HG03139 (cell line): Measurements from ENCODE around the gene BRCA1.
"Not testable (repeated sequence)": the region's sequence is repeated elsewhere in the genome, so short reads cannot be mapped to it uniquely, and the experiment has no call there.

Experiments used
- ATAC-seq: cut with Tn5 transposase; IDR thresholded peaks from one replicate; pipeline ENCODE4 v1.9.1; 2021; ENCODE audit not compliant: unreplicated experiment

Gene BRCA1

DNA sequence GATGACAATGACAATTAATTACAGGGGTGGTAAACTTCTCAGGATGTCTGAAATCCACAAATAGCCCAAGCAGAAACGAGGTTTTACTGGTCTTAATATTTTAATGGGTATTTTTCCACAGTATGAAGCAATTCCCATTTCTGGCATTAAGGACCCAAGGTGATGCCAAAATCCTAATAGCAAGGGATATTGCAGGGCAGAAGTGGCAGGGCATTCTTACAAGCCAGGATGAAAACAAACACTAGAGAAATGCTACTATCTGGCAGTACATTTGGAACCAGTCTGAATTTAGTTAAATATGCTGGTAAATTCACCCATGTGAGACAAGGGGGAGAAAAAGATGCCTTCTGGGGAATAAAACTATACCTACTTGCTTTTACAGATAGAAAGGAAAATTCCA, 54.9 kb downstream of the BRCA1 start:
- ATAC-seq: no peak

DNA sequence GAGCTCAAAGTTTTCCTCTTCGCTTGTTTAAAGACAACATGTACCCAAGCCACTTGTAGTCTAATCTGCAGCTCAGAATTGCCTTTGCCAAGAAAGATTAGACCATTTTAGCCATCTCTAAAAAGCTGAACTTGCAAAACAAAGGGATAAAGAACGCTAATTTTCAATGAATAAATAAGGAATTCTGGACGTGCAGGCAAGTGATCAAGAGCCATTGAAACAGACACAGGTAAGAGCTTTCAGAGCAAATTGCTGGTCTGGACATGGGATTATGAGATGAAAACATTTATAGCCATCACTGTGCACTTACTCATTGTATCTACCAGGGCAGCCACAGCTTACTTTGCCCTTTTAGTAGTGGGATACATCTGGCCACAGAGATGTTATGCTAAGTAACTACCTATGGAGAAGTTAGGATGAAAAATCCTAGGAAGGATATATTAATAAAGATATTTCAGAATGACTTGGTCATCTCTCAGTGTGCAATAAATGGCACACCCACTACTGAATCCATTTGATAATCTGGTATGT, 55.7 kb downstream of the BRCA1 start:
- no peak for ATAC-seq

DNA sequence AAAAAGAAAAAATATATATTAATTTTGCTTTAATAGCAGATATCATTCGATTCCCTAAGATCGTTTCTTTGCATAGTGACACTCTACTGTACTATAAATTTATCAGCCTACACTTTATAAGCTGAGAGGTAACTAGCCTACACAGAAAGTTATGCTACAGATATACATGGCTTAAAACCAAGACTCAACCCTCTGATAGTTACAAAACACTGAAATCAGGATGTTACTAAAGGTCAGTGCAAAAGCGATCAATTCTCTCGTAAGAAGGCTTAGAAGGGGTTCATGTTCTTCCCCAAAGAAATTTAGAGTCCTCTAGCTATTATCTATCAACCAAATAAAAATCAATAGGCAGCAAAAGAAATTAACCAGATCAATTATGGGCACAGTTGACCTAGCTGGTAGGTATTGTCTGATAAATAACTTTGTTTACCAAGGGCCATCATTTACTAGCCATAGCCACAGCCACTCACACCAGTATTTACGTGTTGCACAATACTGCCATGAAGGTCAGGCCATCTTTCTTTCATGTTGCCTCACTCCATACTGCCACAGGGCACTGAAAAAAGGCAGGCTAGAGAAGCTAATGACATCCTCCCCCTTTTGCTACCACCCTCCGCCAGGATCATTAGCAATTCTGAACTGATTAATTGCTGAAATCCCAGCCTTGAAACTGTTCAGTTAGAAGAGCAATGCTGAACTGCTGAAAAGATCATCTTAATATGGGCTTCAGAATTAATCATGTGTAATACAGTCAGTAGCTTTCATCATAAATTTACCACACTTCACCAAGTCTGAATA, 56.4 kb downstream of the BRCA1 start:
- no peak for ATAC-seq

DNA sequence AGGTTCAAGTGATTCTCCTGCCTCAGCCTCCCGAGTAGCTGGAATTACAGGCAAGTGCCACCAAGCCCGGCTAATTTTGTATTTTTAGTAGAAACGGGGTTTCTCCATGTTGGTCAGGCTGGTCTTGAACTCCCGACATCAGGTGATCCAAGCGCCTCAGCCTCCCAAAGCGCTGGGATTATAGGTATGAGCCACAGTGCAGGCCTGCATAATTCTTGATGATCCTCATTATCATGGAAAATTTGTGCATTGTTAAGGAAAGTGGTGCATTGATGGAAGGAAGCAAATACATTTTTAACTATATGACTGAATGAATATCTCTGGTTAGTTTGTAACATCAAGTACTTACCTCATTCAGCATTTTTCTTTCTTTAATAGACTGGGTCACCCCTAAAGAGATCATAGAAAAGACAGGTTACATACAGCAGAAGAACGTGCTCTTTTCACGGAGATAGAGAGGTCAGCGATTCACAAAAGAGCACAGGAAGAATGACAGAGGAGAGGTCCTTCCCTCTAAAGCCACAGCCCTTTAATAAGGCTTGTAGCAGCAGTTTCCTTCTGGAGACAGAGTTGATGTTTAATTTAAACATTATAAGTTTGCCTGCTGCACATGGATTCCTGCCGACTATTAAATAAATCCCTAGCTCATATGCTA, 62.1 kb downstream of the BRCA1 start:
- ATAC-seq: no peak

DNA sequence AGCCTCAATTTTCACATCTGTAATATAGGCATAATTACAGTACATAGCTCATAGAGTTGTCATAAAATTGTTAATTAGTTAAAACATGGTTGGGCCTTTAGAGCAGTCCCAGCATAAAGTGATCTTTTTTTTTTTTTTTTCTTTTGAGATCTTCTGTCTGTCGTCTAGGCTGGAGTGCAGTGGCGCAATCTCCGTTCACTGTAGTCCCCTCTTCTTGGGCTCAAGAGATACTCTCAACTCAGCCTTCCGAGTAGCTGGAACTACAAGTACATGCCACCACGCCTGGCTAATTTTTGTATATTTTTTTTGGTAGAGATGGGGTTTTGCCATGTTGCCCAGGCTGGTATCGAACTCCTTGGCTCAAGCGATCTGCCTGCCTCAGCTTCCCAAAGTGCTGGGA, 69.1 kb downstream of the BRCA1 start:
- ATAC-seq: no peak

DNA sequence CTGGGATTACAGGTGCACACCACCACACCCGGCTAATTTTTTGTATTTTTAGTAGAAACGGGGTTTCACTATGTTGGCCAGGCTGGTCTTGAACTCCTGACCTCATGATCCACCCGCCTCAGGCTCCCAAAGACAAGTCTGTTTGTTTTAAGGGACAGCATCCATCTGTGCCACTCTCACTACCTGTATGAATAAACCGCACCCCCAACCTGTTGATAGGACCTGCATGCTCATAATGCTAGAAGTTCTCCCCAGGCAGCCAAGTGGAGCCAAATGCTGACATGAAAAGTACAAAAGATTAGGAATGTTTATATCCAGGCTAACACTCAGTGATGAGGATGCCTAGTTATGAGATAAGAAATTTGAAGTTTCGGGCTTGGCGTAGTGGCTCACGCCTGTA, 72.2 kb downstream of the BRCA1 start:
- ATAC-seq: not testable (repeated sequence)

DNA sequence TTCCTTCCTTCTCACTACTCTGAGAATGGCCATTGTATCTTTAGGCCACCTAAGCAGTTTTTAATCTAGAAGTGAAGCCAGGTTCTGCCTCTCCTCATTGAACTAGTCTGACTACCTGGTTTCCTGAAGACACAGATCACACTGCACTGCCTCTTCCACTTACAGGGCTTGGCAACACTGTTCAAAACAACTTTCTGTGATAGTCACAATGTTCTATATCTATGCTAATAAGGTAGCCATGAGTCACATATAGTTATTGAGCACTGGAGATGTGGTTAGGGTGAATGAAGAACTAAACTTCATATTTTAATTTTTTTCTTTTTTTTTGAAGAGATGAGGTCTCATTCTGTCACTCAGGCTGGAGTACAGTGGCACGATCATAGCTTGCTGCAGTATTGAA, 73.2 kb downstream of the BRCA1 start:
- no peak for ATAC-seq

DNA sequence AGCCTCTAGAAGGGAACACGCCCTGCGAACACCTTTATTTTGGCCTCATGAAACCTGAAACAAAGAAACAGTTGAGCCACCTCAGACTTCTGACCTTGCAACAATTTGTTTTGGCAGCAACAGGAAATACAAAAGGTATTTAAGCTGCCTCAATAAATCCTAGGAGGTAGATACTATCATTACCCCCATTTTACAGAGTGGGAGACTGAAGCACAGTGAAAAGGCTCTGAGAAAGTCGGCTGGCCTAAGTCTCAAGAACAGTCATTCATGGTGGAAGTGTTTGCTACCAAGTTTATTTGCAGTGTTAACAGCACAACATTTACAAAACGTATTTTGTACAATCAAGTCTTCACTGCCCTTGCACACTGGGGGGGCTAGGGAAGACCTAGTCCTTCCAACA, 81.1 kb downstream of the BRCA1 start:
- ATAC-seq: no peak

DNA sequence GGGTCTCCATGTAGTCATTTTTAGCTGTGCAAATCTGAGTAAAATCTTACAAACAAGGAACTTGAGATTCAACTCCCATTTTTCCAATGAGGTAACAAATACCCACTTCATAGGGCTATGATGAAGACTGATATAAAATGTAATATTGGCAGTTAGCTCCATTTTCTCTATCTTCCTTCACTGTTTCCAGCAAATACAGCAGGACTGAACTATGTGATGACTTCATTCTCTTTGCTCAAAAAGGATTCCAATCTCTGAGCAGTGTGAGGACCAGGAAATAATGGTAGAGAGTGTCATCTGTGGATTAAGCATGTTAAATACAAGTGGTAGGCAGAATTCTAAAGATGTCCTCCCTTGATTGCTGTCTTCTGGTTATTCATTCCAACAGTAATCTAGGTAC, 81.9 kb downstream of the BRCA1 start:
- ATAC-seq: no peak

DNA sequence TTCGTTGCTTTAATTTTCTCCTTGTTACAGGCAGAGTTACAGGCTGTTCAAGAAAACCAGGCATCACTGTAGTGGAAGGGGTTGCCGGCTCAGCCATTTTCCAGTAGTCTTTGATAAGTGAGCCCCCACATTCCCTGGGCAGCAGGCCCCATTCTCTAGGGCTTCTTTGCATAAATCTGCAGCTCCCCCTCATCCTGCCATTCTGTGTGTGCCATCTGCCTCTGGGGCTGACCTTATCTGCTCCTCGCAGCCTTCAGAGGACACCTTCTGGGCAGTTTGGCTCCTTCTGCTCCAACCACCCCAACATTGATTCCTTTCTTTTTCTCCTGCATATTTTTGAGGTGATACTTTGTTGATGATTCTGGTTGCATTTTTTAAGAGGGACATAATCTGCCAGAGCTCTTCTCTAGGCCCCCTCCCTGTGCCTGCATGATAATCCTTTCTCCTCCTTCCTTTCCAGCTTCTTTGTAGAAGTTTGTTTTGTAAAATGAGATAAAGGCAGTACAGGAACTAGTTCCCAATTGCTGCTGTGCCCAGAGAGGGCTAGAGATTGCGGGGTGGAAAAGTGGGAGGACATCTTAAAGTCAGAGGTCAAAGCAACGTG, 83.0 kb downstream of the BRCA1 start:
- no peak for ATAC-seq

DNA sequence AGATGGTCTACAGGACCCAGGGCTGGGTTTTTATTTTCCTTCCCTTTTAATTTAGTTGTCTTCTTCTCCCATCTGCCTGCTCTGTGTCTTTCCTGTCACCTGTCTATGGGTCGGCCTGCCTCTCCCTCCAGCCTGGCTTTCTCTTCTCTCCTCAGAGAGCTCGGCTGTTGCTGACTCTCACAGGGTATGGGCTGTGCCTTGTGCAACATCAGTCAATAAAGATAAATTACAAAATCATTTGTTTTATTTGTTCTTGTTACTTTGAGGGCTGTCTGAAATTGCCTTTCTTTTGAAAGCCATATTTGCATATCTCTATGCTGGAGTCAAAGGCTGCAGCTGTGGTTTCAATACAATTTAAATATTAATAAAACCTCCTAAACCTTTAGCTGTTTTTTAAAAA, 84.5 kb downstream of the BRCA1 start:
- ATAC-seq: no peak

DNA sequence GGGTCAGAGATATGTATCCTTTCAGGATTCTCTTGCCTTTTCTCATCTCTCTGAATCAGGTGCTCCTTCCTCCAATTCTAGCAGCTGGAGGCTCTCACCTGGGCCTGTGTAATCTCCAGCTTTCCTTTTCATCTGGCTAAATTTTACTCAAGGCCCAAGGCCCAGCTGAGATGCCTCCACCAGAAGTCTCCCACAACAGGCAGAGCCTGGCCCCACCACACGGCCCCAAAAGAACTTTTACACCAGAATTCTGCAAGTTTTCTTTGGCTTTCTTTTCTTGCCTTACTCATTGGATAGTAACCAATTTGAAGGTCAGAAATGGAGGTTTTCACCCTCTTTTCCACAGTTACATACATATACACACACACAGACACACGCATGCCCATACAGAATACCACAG, 85.5 kb downstream of the BRCA1 start:
- no peak for ATAC-seq

DNA sequence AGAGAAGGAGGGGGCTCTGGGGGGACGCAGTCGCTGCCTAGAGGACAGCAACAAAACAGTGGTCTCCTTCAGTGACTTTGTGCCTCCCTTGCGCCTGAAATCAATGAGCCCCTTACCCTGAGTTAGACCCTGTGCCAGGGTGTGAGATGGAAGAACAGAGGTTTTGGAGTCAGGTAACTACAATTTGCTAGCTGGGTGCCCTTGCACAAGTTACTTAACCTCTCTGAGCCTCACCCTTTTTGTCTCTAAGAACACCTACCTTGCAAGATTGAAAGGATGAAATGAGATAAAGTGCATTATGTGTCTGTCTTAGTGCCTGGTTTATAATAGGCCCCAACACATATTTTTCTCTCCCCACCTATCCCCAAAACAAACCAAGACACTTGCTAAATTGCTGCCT, 90.3 kb downstream of the BRCA1 start:
- ATAC-seq: no peak

DNA sequence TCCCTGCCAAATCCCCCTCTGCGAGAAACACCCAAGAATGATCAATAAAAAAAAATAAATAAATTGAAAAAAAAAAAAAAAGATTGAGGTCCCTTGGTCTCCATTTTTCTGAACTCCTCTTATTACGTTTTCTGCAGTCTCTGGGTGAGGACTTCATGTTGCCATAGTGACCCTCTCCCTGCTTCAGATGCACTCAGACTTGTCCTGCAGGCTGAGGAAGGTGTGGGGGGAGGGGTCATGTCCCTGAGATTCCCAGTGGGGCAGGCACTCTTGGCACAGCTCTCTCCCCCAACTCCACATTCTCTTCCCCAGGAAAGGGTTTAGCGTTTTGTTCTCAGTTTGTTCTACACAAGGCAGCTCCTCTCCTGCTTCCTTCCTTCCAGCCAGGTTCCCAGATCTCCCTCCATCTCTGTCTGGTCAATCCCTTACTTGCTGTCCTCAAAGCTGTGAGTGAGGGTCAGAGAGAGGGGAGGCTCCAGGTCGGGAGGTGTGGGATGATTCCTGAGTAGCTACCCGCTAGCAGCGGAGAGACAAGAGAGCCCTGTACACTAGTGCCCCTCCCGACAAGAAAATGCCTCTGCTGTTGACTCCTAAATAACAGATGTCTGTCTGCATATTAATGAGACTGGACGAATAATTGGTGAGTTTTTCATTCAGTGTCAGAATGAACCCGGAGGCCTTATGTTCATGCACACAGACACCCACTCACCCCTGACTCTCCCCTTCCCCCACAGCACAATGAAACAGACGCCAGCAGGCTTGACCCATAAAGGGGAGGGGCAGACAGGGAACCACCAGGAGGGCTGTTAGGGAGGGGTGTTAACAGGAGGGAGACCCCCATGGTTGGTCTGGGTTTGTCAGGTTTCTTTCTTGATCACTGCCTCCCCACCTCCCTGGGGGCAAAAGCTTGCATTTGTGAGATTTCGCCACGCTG, 90.9 kb downstream of the BRCA1 start:
- ATAC-seq: no peak

DNA sequence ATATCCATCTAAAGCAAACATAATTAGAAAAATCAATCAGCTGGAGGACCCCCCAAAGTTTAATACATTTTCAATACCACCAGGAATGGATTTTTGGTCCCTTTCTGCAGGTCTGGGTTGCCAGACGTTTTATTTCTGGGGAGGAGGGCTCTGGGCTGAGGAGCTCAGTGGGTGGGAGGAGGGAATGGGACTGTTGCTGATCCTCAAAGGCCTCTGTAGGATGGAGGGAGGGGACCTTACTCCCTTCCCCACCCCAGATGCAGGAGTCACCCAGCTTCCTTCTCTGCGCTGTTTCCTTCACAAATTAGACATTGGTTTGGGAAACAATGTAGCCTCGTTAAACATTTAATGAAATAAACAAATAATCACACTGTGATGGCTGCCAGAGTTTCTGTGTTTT, 93.5 kb downstream of the BRCA1 start:
- ATAC-seq: no peak

DNA sequence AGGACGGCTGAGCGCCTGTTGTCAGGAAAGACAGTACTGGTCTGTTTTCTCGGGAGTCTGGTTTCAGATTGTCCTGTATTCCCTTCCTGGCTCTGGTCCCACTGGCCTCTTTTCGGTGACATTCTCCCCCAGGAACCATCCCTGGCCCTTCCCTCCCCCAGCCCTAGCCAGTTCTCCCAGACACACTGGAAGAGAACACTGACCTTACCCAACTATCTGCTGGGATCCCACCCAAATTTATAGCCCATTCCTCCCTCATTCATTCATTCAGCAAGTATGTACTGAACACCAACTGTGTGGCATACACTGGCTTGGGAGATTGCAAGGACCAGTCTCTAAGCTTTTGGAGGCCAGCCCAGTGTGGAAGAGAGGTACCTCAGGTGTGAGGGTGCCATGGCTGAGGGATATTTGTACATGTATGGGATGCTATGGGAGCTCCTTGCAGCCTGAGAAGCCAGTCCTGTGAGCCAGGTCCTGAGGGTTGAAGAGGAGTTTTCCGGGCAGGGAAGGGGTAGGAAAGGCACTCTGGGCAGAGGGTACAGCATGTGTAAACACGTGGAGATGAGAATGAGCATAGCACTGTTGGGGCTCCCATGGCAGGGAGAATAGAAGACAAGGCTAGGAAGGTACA, 94.9 kb downstream of the BRCA1 start:
- no peak for ATAC-seq

DNA sequence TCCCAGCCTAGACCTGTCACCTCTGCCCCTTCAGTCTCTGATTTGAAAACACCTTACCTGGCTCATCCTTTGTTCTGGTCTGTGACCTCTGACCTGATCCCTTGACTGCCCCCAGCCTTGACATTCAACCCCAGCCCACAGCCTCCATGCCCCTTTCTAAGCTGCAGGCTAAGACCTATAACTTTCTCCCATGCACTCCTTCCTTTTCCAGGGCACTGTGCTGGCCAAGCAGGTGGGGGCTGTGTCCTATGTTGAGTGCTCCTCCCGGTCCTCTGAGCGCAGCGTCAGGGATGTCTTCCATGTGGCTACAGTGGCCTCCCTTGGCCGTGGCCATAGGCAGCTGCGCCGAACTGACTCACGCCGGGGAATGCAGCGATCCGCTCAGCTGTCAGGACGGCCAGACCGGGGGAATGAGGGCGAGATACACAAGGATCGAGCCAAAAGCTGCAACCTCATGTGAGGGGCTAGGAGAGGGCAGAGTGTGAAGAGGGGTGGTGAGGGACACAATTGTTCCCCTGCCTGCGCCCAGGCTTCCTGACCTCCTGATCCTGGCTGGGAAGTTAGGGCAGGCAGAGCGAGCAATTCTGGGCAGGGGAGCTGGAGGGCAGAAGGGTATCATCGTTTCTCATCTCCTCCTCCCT, 96.8 kb downstream of the BRCA1 start:
- no peak for ATAC-seq

DNA sequence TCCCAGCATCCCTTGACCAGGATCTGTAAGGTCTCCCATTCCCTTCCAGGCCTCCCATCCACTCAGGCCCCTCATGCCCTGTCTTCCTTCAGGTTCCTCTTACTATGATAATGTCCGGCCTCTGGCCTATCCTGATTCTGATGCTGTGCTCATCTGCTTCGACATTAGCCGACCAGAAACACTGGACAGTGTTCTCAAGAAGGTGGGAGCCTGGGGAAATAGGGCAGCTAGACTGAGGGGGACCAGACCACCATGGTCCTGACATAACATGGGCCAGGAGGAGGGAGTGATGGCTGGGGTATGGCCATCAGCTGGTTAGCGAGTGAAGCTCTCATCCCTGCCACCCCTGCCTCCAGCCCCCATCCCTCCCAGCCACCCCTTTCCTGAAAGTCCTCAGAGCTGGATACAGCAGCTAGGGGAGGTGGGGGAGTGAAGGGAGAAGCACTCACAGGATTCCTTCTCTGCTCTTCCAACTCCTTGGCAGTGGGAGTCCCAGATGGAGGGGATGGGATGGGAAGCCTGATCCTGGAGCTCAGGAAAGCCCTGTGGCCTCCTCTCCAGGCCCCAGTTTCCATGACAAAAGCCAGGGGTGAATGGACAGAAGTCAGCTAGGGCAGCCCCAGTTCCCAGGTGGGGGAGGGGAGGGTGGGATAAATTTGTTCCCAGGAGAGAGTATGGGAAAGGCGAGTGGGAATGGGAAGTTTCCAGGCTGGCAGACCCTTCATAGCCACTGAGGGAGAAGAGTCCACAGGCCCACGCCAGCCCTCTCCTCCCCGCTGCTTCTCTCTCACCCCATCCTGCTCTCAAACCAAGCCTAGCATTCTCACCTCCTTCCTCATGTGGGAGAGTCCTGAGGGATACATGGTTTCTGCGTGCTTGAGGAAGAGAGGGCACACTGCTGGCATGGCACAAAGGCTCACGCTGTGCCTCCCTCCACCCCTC, 97.8 kb downstream of the BRCA1 start:
- no peak for ATAC-seq

DNA sequence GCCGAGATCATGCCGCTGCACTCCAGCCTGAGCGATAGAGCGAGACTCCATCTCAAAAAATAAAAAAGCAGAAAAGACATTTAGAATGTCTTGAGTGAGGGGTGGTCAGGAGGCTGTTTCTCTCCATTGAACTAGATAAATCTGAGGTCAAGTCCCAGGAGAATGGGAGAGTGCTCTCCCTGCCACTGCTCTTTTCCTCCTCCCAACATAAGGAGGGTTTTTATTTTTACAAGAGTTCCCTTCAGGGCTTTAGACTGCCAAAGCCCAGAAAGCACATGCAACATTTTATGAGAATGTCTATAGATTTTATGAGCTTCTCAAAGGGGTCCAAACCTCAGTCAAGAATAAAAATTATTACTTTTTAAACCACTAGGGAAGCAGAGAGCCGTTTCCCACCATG, 98.6 kb downstream of the BRCA1 start:
- ATAC-seq: no peak
